Vagina (tissue), 2 donors: ENCODE results near the gene C1QTNF12.

Experiments
- POLR2A ChIP-seq, 2 donors: fragments of 450-650 bp; IDR thresholded peaks; one replicate each; pipeline ENCODE4 v1.6.1; 2017; ENCODE audit warnings: antibody characterized with exemption in 2 of 2, mild to moderate bottlenecking in 2 of 2, moderate library complexity in 2 of 2
- POLR2AphosphoS5 ChIP-seq, 2 donors: sonication (generic); formaldehyde crosslinking; IDR thresholded peaks; one replicate each; pipeline ENCODE4 v1.9.0; 2017; ENCODE audit warnings: antibody characterized with exemption in 2 of 2, mild to moderate bottlenecking in 2 of 2, low read depth in 1 of 2; ENCODE audit not compliant: insufficient read depth in 1 of 2
- TF ChIP-seq, protein P1 (sequence below), 3 experiments: fragments of 450-650 bp in 2 of 3; fragments of 200-600 bp in 1 of 3; sonication (generic) in 1 of 3; IDR thresholded peaks; one replicate each; pipeline ENCODE4 v1.5.1; 2017 to 2019; ENCODE audit warnings: antibody characterized with exemption in 3 of 3, mild to moderate bottlenecking in 2 of 3, moderate library complexity in 2 of 3

DNA sequence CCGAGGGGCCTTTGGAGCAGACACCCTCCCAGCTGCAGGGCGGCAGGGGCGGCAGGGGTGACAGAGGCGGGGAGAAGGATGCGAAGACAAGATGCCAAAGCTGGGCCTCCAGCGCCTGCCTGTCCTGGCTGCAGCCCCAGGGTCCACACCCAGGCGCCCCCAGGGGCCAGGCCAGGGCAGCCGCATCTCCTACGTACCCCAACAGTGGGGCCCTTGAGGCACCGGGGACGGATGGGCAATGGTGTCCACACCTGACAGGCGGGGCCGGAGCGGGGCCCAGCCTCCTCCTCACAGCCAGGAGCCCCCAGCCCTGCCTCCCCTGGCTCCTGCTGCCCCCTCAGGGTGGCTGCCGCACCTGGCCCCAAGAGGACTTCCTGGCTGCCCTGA is 7.3 kb downstream of the C1QTNF12 start:
- TF ChIP-seq POLR2A (IDR thresholded peaks at IDR 0.05), result no peak
- TF ChIP-seq, protein P1, sequence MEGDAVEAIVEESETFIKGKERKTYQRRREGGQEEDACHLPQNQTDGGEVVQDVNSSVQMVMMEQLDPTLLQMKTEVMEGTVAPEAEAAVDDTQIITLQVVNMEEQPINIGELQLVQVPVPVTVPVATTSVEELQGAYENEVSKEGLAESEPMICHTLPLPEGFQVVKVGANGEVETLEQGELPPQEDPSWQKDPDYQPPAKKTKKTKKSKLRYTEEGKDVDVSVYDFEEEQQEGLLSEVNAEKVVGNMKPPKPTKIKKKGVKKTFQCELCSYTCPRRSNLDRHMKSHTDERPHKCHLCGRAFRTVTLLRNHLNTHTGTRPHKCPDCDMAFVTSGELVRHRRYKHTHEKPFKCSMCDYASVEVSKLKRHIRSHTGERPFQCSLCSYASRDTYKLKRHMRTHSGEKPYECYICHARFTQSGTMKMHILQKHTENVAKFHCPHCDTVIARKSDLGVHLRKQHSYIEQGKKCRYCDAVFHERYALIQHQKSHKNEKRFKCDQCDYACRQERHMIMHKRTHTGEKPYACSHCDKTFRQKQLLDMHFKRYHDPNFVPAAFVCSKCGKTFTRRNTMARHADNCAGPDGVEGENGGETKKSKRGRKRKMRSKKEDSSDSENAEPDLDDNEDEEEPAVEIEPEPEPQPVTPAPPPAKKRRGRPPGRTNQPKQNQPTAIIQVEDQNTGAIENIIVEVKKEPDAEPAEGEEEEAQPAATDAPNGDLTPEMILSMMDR (IDR thresholded peaks at IDR 0.05), result no peak
- no peak for TF ChIP-seq POLR2AphosphoS5 (IDR thresholded peaks at IDR 0.05; ENCODE audit: insufficient read depth in 1 of 2, low read depth in 1 of 2)
